B cell (primary cell): Measurements from ENCODE around the gene USH2A.

ENCODE experiments used
- CTCF ChIP-seq: fragments of 200-600 bp; IDR thresholded peaks from one replicate; pipeline ENCODE4 v1.8.0; 2022; ENCODE audit warnings: antibody characterized with exemption, mild to moderate bottlenecking
- EZH2 ChIP-seq: IDR thresholded peaks from 2 replicates; pipeline ENCODE4 v1.6.1; 2012; ENCODE audit warnings: borderline replicate concordance, low read depth, mild to moderate bottlenecking, moderate library complexity, low read length; ENCODE audit not compliant: insufficient read depth, poor library complexity, severe bottlenecking

- TF ChIP-seq CTCF (no peak), EZH2 (no peak)
Measured at GRCh38 chr1:216314379-216315095, 108.7 kb downstream of the USH2A start.
